ENCODE data around the gene TTLL11. TPM values are rescaled to one million over a fixed set of nuclear protein-coding genes. Genes with fewer than 3 reads are reported as not detected.
A peak's percentile ranks its signal among the peaks of the same experiment; 100 is the strongest.

TTLL11 gene
- total RNA-seq, 1 experiment from 2014 or later: 1.5 TPM

DNA sequence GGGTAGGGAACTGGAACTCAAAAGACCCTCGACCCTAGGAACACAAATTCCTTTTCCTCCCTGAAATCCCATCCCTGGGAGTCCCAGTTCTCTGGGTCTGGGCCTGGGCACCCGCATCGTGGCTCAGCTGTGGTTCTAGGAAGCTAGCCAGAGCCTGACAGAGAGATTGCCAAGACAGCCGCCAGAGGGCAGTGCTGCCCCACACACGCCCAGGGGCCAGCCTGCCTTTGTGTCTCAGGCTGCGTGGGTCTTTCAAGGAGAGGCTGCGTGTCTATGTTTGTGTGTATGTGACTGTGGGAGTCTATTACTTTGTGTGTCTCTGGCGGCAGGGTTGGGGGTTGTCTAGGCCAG lies 32.0 kb upstream of the TTLL11 start:
- Histone ChIP-seq H3K4me2 (ENCODE audit: insufficient read depth, insufficient read length, low read length) (no peak overlapping the region), H3K79me2 (ENCODE audit: insufficient read depth, low read length) (no peaks in the 10 kb centered on the region), H3K9me3 (ENCODE audit: control insufficient read depth, low read depth, low read length) (no peaks in the 10 kb centered on the region), H3K23me2 (ENCODE audit: insufficient read length, low read depth, low read length, poor library complexity, severe bottlenecking) (peaks cover 9% of the 10 kb centered on the region), H3K79me1 (ENCODE audit: insufficient read depth, low read depth, low read length, poor library complexity, severe bottlenecking) (no peaks in the 10 kb centered on the region), H2BK12ac (ENCODE audit: insufficient read length, low read depth, low read length) (no peak overlapping the region), H3K4ac (ENCODE audit: low read depth, low read length) (no peak overlapping the region), H4K91ac (ENCODE audit: insufficient read length, low read depth, low read length) (no peak overlapping the region), H4K20me1 (ENCODE audit: control insufficient read depth, insufficient read depth, insufficient read length) (no peaks in the 10 kb centered on the region), H2BK5ac (ENCODE audit: insufficient read length, low read length) (no peak overlapping the region), H4K5ac (ENCODE audit: insufficient read length, low read depth, low read length) (no peak overlapping the region), H3K4me1 (ENCODE audit: insufficient read depth, low read length) (no peaks in the 10 kb centered on the region), H3K27me3 (ENCODE audit: insufficient read depth, low read length) (peaks cover 3% of the 10 kb centered on the region; the same call in 1 of the 2 replicates), H3K18ac (ENCODE audit: insufficient read length, low read depth, low read length) (no peak overlapping the region), H3K27ac (ENCODE audit: insufficient read length, low read depth, low read length) (no peak overlapping the region), H2BK120ac (ENCODE audit: low read depth, low read length, poor library complexity, severe bottlenecking) (no peak overlapping the region), H2BK20ac (ENCODE audit: low read depth, low read length, poor library complexity, severe bottlenecking) (no peak overlapping the region), H3K56ac (ENCODE audit: insufficient read length, low read depth, low read length) (no peak overlapping the region), H2BK15ac (ENCODE audit: low read depth, low read length) (no peak overlapping the region), H2AK5ac (ENCODE audit: insufficient read length, low read length) (no peak overlapping the region), H2AFZ (ENCODE audit: low read length) (no peak overlapping the region), H3K9ac (ENCODE audit: extremely low read depth, insufficient read length, low read length) (no peak overlapping the region), H3K23ac (ENCODE audit: insufficient read length, low read depth, low read length) (no peak overlapping the region), H3K14ac (ENCODE audit: insufficient read depth, low read length) (no peak overlapping the region), H4K8ac (replicated peaks; ENCODE audit: insufficient read length, low read depth, low read length) (no peak overlapping the region), H3T11ph (ENCODE audit: low read length) (no peak overlapping the region)
- peak; percentile 97 for TF ChIP-seq CTCF (conservative IDR thresholded peaks at IDR 0.05)
- Mint-ChIP-seq H3K4me1 (peaks cover 17 to 22% of the 10 kb centered on the region in 2 experiments), H3K27ac (no peak overlapping the region), H3K36me3 (ENCODE audit: insufficient read depth in 1 of 3, low read depth in 3 of 3) (no peaks in the 10 kb centered on the region), H3K4me3 (peak overlapping the region in 1 of 2 experiments; percentile 84; a peak in 3 of 5 replicates), H3K27me3 (ENCODE audit: low read depth) (peaks cover 43% of the 10 kb centered on the region), H3K9me3 (no peaks in the 10 kb centered on the region)
- no CpG with 5 or more reads among the region's 8 CpGs for WGBS (ENCODE audit: extremely low coverage, insufficient read length, low lambda C conversion rate)
- DNase-seq: peak; percentile 82

Data from H9 (cell line).